GM15510 (cell line): Measurements from ENCODE around the gene DYNLT1.

ENCODE experiments used
- POLR2A ChIP-seq: IDR thresholded peaks from 3 replicates; pipeline ENCODE4 v1.6.1; 2011; ENCODE audit warnings: borderline replicate concordance; ENCODE audit not compliant: insufficient read length; ENCODE audit errors: extremely low read depth

Gene DYNLT1

GRCh38 chr6:158630938-158631616 is 13.5 kb downstream of the DYNLT1 start:
- TF ChIP-seq POLR2A = no peak

- TF ChIP-seq POLR2A = no peak
Observed at GRCh38 chr6:158629367-158630221, 14.9 kb downstream of the DYNLT1 start.

GRCh38 chr6:158628542-158628941 is 16.0 kb downstream of the DYNLT1 start:
- no peak for TF ChIP-seq POLR2A

- TF ChIP-seq POLR2A = no peak
Observed at GRCh38 chr6:158627940-158628211, 16.7 kb downstream of the DYNLT1 start.

GRCh38 chr6:158627168-158627939 is 17.2 kb downstream of the DYNLT1 start:
- TF ChIP-seq POLR2A = no peak

GRCh38 chr6:158626360-158627167 is 18.0 kb downstream of the DYNLT1 start:
- TF ChIP-seq POLR2A = no peak

GRCh38 chr6:158625881-158626305 is 18.6 kb downstream of the DYNLT1 start:
- no peak for TF ChIP-seq POLR2A

GRCh38 chr6:158624684-158625682 is 19.6 kb downstream of the DYNLT1 start:
- TF ChIP-seq POLR2A = no peak

GRCh38 chr6:158622545-158623190 is 21.9 kb downstream of the DYNLT1 start:
- no peak for TF ChIP-seq POLR2A

- no peak for TF ChIP-seq POLR2A
Observed at GRCh38 chr6:158621694-158622544, 22.6 kb downstream of the DYNLT1 start.

GRCh38 chr6:158620963-158621693 is 23.4 kb downstream of the DYNLT1 start:
- no peak for TF ChIP-seq POLR2A
